Fibroblast of peridontal ligament (primary cell): ENCODE data around the gene PDXDC1.
"Not testable (repeated sequence)": the region's sequence is repeated elsewhere in the genome, so short reads cannot be mapped to it uniquely, and the experiment has no call there.

ENCODE experiments used
- DNase-seq: peaks from one replicate; pipeline ENCODE4 v3.0.0-alpha.2; 2010; ENCODE audit errors: extremely low read depth

The PDXDC1 gene

DNA sequence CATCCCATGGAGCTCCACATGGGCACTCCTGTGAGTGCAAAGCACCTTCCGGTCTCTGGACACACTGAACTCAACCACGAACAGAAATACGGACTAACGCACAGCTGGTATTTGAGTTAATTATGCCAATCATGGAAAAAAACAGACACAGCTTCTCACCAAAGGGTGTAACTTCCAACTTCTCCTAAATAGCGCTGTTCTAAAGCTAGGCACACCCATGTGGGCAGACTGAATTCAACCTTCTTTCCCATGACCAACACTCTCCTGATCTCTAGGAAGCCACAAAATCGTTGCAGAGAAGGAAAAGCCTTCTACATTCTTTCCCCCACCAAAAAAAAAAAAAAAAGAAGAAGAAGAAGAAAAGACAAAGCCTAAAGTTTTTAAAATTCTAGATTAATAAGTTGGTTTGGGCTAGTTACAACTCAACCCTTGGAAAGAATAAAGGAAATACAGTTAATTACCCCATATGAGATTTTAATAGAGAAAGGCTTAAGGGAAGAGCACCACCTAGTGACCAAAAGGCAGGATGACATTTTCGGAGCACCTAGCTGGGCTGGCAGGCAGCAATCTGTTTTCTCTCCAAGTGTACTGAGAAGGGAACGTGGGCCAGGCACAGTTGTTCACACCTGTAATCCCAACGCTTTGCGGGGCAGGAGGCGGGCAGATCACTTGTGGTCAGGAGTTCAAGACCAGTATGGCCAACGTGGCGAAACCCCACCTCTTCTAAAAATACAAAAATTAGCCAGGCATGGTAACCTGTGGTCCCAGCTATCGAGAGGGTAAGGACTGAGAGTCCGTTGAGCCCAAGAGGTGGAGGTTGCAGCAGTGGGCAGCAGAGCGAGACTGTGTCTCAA lies 97.3 kb downstream of the PDXDC1 start:
- not testable (repeated sequence) for DNase-seq

DNA sequence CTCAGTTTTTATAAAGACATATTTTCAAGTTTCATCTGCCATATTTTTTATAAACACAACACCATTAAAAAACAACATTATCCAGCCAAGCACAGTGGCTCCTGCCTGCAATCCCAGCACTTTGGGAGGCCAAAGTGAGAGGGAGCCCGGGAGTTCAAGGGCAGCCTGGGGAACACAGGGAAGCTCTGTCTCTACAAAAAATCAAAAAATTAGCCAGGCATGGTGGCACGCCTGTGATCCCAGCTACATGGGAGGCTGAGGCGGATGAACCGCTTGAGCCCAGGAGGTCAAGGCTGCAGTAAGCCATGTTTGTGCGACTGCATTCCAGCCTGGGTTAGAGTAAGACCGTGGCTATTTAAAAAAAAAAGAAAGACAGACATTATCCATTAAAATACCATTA lies 98.3 kb downstream of the PDXDC1 start:
- DNase-seq, result no peak

DNA sequence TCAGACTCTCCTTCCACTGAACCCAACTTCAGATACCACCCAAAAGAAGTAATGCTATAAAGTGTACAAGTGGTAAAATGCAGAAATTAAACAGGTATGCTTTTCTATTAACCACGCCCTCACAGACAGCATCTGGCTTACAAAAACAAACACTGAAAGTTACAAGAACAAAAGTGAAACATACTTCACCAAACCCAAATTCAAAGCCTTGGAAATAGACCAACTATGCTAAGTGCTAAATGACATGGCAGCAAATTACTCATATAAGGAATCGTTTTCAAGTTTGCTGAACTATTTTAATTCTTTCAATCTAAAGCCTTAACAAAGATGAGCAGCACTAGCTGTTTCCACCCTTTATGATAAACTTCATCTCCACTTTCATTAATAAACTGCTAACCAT lies 101.3 kb downstream of the PDXDC1 start:
- DNase-seq, result not testable (repeated sequence)

DNA sequence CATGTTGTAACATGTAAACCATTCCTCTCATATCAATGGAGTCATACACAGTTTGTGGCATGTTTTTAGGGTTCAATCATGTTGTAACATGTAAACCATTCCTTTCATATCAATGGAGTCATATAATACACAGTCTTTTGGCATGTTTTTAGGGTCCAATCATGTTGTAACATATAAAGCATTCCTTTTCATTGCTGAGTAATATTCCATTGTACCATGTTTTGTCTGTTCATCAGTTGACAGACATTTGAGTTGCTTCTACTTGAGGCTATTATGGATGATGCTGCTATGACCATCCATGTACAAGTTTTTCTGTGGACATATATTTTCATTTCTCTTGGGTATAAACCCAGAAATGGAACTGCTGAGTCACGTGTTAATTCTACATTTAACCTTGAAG lies 106.1 kb downstream of the PDXDC1 start:
- not testable (repeated sequence) for DNase-seq

DNA sequence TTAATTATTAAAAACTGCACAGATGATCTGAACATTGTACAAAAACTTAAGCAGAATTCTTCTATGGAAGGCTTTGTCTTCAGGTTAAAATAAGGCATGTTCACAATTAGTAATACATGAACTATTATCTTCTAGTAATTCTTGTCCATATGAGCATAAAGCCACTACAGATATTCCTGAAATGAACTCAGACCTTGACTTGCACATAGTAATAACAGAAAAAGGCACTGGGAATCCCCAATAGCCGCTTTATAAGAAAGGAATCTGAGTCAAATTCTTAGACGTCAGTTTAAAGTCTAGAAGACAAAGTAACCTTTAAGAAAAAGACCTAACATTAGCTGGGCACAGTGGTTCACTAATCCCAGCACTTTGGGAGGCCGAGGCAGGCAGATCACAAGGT lies 108.0 kb downstream of the PDXDC1 start:
- not testable (repeated sequence) for DNase-seq

DNA sequence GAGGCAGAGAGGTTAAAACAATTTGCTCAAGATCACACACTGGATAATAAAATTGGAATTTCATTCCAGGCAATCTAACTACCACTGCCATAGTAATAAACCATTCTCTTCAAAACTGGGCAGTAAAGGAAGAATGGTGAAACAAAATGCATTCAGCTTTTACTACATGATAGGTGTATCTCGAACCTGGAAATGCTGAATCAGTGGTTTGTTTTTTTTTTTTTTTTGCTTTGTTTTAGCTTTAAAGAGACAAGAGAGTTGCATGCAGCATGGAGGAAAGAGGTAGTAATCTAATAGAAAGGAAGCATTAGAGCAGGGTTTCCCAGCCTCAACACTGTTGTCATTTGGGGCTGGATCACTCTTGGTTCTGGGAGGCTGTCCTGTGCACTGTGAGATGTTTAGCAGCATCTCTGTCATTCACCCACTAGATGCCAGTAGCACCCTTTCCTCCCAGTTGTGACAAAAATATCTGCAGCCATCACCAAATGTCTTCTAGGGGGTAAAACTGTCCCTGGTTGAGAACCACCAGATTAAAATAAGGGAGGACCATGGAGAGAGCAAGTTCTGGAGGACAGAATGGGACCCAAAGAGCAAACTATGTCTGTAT lies 115.9 kb downstream of the PDXDC1 start:
- not testable (repeated sequence) for DNase-seq

DNA sequence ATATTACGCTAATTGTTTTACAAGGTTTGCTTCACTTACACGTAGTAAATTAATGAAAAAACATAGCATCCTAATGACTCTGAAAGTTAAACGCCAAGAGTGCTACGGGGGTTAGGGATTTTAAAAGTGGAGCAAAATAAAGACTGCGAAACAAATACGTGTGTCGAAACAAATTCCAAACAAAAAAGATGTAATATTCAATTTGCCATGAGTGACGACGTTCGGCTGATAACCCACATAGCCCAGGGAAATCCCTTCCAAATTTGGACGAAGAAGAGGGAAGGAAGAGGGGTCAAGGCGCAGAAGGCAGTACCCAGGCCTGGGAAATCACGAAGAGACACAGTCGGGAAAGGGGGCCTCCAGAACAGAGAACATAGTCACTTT lies 118.7 kb downstream of the PDXDC1 start:
- DNase-seq, result not testable (repeated sequence)

DNA sequence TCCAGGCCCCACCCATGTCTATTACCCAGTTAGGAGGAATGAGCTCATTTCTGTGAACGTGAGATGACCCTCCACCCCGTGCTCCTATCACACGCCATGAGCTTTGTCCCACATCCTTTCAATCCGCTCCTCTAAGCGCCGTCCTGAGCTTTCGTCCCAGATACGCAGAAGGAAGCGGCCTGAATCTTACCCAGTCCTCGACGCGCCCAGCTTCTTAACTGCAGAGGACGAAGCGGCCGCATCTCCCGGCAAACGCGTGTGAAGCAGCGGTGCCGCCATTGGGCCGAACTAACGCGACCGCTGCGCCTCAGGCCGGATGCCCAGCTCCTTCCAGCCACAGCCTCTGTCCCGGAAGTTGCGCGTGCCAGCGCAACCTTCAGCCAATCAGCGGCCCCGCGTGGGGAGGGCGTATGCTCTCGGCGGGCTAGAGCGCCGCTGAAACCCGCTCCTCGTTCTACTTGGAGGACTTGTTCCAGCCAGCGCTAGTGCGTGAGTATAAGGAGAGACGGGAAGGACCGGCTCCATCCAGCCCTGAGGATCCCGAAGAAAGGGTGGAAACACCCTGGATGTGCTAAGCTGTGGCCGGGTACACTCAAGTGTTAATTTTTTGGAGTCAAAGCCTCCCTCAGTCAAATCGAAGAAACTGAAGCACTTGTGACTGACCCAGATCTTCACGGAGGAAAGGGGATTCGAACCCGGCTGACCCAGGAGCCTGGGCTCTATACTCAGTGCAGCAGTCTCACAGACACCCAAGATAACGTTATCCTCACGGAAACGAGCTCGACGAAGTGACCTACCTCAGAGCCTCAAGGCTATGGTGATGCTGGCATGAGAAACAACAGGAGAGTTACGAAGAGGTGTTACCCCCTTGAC lies 119.4 kb downstream of the PDXDC1 start, which contains the start of gene RRN3:
RRN3 (minus strand) TSS at position 318 of the 873 bp plus-strand sequence; CDS start at position 279, 39 bp downstream.
- DNase-seq, result peak; percentile 89

DNA sequence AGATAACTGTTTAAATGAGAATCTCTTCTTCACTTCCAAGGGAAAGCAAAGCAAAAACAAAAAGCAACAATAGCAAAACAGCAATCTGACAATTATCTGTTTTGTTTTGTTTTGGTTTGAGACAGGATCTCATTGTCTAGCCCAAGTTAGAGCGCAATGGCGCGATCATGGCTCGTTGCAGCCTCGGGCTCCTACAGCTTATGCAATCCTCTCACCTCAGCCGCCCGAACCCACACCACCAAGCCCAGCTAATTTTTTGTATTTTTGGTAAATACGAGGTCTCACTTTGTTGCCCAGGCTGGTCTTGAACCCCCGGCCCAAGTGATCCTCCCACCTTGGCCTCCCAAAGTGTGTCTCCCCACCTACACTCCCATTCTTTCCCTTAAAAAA lies 121.8 kb downstream of the PDXDC1 start:
- not testable (repeated sequence) for DNase-seq

DNA sequence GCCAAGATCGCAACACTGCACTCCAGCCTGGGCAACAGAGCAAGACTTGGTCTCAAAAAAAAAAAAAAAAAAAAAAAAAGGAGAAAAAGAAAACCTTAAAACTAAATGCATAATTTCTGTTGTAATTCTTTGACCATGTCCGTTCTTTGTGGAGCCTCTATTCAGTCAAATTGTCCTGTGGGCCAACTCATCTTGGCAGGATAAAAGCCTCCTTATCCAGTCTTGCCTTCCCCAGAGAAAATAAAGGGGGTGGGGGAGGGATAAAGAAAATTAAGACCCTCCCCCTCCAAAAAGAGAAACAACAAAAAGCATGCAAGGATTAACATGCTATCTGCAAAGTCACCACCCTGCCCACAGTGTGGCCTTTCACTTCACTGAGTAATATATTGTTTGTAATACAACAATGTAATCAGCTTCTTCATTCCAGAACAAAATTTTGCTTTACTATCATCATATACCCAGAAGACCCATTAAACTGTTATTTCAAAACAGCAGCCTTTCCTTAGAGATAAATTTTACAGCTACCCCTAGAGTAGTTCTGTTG lies 124.6 kb downstream of the PDXDC1 start:
- not testable (repeated sequence) for DNase-seq

DNA sequence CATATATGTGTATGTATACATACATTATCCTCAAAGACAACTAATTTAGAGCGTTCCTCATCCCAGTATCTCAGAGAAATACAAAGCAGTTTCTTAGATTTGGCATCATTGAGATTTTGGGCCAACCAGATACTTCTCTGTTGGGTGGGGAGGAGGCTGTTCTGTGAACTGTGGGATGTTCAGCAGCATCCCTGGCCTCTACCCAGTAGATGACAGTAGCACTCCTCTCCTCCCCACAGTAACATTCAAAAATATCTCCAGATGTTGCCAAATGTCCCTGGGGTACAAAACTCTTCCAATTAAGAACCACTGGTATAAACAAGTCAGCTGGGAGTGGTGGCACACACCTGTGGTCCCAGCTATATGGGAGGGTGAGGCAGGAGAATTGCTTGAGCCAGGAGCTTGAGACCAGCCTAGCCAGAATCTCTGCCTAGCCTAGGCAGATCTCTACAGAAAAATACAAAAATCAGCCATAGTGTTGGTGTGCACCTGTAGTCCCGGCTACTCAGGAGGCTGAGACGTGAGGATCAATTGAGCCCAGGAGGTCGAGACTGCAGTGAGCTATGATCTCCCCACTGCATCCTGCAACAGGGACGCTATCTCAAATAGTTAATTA lies 125.7 kb downstream of the PDXDC1 start:
- not testable (repeated sequence) for DNase-seq

DNA sequence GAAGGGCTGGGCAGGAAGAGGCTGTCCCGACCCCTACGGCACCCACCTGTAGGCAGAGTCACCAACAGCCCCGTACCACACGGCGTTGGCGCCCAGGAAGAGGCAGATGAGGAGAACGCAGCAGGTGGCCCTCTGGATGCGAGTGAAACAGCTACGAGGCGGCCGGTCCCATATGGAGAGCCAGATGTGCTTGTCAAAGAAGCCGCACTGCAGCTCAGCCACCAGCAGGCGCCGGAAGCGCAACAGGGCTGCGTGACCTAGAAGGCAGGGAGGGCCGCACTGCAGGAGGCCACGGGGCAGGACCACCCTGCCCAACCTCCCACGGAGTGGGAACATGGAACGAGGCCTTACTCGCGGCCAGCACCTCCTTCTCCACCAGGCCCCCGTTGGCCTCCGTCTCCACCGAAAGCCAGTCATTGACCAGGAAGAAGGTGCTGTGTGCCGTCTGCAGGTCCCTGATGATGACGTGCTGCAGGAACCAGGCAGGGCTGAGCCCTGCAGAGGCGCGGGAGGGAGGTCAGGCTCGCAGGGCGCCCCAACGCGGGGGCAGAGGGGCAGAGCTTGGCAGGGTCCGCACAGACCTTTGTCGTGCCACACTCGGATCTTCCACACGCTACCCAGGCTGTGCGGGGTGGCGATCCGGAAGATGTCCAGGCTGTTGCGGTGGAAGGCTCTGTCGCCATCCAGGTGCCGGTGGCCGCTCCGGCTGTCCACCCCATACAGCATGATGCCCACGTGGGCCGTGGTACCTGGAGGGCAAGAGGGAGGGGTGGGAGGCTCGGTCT lies 153.0 kb downstream of the PDXDC1 start:
- DNase-seq, result not testable (repeated sequence)

DNA sequence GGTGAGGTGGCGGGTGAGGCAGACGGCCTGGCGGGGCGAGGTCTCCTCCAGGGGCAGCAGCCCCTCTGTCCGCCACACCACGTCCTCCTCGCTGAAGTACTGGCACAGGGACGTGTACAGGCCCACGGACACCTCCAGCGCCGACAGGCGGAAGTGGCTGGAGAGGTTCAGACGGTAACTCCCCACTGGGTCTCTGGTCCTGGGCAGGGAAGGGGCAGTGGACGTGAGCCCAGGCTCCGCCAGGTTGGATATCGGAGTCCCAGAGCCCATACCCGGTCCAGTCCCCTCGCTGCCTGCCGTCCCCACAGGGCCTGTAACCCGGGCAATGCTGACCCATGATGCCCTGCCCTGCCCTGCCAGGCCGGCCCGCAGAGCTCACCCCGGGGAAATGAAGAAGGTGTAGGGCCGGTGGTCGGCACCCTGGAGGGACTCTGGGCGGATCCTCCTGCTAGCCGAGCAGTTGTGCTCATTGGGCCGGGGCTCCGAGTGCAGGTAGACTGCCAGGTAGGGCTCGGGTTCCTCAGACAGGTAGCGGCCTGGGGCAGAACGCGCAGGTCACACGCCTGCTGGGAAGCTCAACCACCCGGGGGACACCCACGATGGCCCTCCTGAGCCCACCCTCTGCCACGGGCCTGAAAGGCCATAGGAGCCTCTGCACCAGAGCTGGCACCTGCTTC lies 155.6 kb downstream of the PDXDC1 start:
- not testable (repeated sequence) for DNase-seq

DNA sequence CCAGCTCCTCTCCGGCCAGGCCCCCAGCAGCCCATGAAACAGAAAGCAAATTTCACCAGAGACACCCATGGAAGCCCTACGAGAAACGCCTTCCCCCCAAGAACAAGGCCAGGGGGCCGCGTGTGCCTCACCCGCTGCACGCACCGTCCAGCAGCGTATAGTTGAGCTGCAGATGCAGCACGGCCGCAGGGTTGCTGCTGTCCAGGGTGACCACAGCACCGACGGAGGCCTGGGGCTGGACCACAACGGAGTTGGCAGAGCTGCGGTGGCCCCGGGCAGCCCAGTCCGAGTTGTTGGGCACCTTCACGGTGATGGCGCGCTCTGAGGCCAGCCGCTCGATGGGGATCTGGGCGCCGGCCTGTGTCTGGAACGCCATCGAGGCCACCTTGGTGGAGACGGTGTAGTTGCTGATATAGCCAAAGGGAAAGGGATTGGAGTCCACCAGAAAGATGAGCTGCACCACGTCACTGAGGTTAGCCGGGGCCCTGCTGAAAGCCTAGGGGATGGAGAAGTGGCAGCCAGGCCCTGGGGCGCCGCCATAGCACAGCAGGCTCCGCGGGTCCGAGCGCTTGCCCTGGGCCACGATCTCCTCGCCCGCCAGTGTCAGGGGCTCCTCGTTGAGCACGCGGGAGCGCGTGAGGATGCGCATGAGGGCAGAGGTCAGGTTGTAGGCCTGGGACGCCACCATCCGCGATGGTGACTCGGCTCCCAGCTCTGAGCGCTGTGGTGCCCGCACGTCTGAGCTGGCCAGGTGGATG lies 156.3 kb downstream of the PDXDC1 start:
- DNase-seq, result not testable (repeated sequence)

DNA sequence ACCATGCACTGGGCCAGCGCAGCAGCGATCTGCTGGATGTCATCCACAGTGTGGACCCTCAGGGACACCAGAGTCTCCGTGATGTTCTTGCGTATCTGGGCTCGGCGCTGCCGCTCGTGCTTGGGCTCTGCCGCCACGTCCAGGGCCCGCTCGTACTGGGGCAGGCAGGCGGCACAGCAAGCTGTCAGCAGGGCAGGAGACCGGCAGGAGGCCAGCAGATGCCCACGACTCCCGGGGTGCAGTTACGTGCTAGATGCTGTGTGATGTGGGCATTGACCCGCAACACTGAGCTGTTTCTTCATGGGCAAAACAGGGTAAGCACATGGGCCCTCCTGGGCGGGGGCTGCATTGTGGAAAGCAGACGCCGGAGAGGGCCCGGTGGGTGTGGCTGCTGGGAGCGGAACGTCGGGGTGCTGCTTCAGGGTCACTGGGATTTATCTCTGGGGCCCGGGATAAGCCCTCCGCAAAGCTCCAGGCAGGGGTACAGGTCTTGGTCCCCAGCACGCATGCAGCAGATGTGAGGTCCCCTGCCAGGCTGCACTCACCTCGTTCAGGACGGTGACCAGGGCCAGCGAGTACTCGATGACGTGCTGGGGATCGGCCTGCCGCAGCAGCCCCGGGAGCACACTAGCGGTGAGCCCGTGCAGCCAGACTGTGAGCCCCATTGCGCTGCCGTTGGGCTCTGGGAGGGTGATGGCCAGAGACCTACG lies 158.0 kb downstream of the PDXDC1 start:
- DNase-seq, result not testable (repeated sequence)

DNA sequence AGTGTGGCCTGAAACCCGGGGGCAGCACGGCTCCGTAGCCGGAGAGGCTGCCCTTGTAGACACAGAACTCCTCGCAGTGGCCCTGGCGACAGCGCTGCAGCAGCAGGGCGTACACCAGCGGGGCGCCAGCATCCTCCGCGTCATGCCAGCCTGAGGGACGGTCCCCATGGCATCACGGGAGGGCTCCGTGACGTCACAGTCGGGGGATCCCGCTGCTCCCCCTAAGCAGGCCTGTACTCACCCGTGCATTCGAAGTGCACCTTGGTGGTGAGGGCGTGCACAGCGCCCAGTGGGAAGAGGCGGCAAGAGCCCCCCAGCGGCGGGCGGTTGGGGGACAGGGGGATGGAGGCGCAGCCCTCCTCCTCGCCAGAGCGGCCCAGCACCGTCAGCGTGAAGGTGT lies 158.7 kb downstream of the PDXDC1 start:
- not testable (repeated sequence) for DNase-seq

DNA sequence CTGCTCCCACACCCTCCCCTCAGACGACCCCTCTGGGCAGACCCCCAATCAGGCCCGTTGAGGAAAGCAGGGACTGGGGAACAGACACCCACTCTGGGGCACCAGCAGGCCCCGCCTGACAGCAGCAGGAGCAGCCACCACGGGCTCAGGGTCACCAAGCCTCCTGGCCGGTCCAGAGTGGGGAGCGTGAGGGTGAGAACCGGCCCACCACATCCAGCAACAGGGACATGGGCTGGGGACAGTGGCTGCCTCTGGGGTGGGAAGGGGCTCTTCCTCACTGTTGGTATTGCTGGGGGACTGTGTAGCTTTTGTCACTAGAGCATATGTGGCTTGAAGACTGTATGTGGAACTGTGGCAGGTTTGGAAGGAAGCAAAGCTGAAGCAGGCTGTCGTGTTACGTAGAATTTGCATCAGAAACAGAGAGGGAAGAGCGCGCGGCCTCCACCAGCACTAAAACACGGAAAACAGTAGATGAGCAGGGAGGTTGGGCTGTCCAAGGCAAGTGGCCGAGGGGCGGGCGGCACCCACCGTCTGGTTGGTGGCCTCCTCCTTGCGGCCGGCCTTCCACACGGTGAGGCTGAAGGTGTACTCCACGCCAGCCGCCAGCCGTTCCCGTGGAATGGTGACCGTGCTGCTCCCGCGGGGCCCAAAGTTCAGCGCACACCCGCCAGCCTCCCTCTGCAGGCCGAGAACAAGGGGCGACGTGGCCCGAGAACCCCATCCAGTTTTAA lies 160.1 kb downstream of the PDXDC1 start:
- DNase-seq, result not testable (repeated sequence)
